Activated CD8-positive, alpha-beta T cell treated with anti-CD3 and anti-CD28 coated beads, Interleukin-2, amount 10 ng/mL, durations not matched to agents 7 days and 5 days (primary cell): ENCODE measurements around the gene NOL8. TPM values are rescaled to one million over a fixed set of nuclear protein-coding genes. Genes with fewer than 3 reads are reported as not detected.

Experiments used
- ATAC-seq: fragments of 150-1000 bp; cut with Tn5 transposase; one replicate; pipeline ENCODE4 v1.10.0; 2021; ENCODE audit warnings: moderate library complexity
- CTCF ChIA-PET: fragments of 350-600 bp; sonication (Branson Sonifier 250); formaldehyde crosslinking; loops from one replicate; lab custom pipeline; 2021; ENCODE audit warnings: antibody characterized with exemption; lab: Charles Lee
- POLR2A ChIA-PET: fragments of 350-600 bp; sonication (Branson Sonifier 250); formaldehyde crosslinking; loops from one replicate; lab custom pipeline; 2021; ENCODE audit warnings: antibody characterized with exemption; lab: Charles Lee
- DNase-seq: peaks from one replicate; pipeline ENCODE4 v3.0.0-alpha.2; 2020
- H3K27ac Mint-ChIP-seq: one replicate; pipeline ENCODE4 v1.8.0; 2021; ENCODE audit warnings: mild to moderate bottlenecking, mixed read lengths
- H3K27me3 Mint-ChIP-seq: one replicate; pipeline ENCODE4 v1.8.0; 2021; ENCODE audit warnings: low read depth, mixed read lengths
- H3K36me3 Mint-ChIP-seq: one replicate; pipeline ENCODE4 v1.8.0; 2021; ENCODE audit warnings: low read depth, mixed read lengths
- H3K4me1 Mint-ChIP-seq: one replicate; pipeline ENCODE4 v1.8.0; 2021; ENCODE audit warnings: low read depth, mixed read lengths
- H3K4me3 Mint-ChIP-seq: one replicate; pipeline ENCODE4 v1.8.0; 2021; ENCODE audit warnings: mild to moderate bottlenecking, mixed read lengths
- H3K9me3 Mint-ChIP-seq: one replicate; pipeline ENCODE4 v1.8.0; 2022; ENCODE audit warnings: mixed read lengths; ENCODE audit not compliant: insufficient read depth
- total RNA-seq, 2 experiments: library from RNA; stranded (reverse); gene quantifications; one replicate each; pipeline ENCODE4 v1.2.3, GENCODE V29; 2021

The NOL8 gene
- total RNA-seq, 2 experiments from 2014 or later: 51.7 to 55.3 TPM

- Mint-ChIP-seq H3K36me3 (peaks cover 56% of the 10 kb centered on the region), H3K4me1 (peaks cover 56% of the 10 kb centered on the region), H3K9me3 (no peaks in the 10 kb centered on the region), H3K4me3 (peak overlapping the region; percentile 95), H3K27ac (no peak overlapping the region), H3K27me3 (no peaks in the 10 kb centered on the region)
- ATAC-seq (no peak), DNase-seq (no peak)
- ChIA-PET CTCF (interaction anchor here (1.4 to 3.5 kb wide), 5 partner anchors 10 to 152 kb away, joined by 4 to 14 read pairs (median 11); partner anchors contain the start of genes CENPP and NOL8), POLR2A (interaction anchor here (1.3 kb wide), 1 partner anchor 34 kb away, joined by 4 read pairs; the partner anchor contains the start of gene CENPP)
Measured at GRCh38 chr9:92291577-92291976, 33.6 kb downstream of the NOL8 start.

- H3K9me3 Mint-ChIP-seq: no peaks in the 10 kb centered on the region
- H3K36me3 Mint-ChIP-seq: peaks cover 54% of the 10 kb centered on the region
- ATAC-seq (no peak), DNase-seq (no peak)
- CTCF ChIA-PET: interaction anchor here (1.8 to 3.5 kb wide), 4 partner anchors 11 to 151 kb away, joined by 4 to 14 read pairs (median 12); partner anchors contain the start of genes CENPP and NOL8
- H3K4me1 Mint-ChIP-seq: peaks cover 52% of the 10 kb centered on the region
- no peaks in the 10 kb centered on the region for H3K27me3 Mint-ChIP-seq
- peak overlapping the region; percentile 21 for H3K27ac Mint-ChIP-seq
- peak overlapping the region; percentile 14 for H3K4me3 Mint-ChIP-seq
- POLR2A ChIA-PET: interaction anchor here (1.3 kb wide), 2 partner anchors 35 to 175 kb away, joined by 3 to 4 read pairs; partner anchors contain the start of gene CENPP
Measured at GRCh38 chr9:92290785-92291429, 34.2 kb downstream of the NOL8 start.

GRCh38 chr9:92289708-92290390 lies 35.3 kb downstream of the NOL8 start:
- CTCF ChIA-PET: interaction anchor here (1.2 to 3.5 kb wide), 4 partner anchors 12 to 152 kb away, joined by 3 to 14 read pairs (median 12); partner anchors contain the start of genes CENPP and NOL8
- Mint-ChIP-seq H3K4me1 (peaks cover 44% of the 10 kb centered on the region), H3K27me3 (no peaks in the 10 kb centered on the region), H3K9me3 (no peaks in the 10 kb centered on the region), H3K27ac (no peak overlapping the region), H3K4me3 (no peak overlapping the region), H3K36me3 (peaks cover 61% of the 10 kb centered on the region)
- POLR2A ChIA-PET: interaction anchor here (1.1 to 1.3 kb wide), 3 partner anchors 11 to 174 kb away, joined by 3 to 4 read pairs (median 3); partner anchors contain the start of gene NOL8
- DNase-seq: no peak
- ATAC-seq: no peak

- CTCF ChIA-PET: interaction anchor here (0.9 to 6.2 kb wide), 6 partner anchors 12 to 140 kb away, joined by 3 to 47 read pairs (median 4); no protein-coding TSS in a partner anchor
- POLR2A ChIA-PET: interaction anchor here (0.8 to 0.9 kb wide), 2 partner anchors 10 to 14 kb away, joined by 3 to 4 read pairs; partner anchors contain the start of gene IARS1
- H3K27me3 Mint-ChIP-seq: no peaks in the 10 kb centered on the region
- peaks cover 47% of the 10 kb centered on the region for H3K4me1 Mint-ChIP-seq
- H3K9me3 Mint-ChIP-seq: no peaks in the 10 kb centered on the region
- no peak overlapping the region for H3K4me3 Mint-ChIP-seq
- H3K36me3 Mint-ChIP-seq: peaks cover 68% of the 10 kb centered on the region
- H3K27ac Mint-ChIP-seq: no peak overlapping the region
- no peak for ATAC-seq
- no peak for DNase-seq
Measured at GRCh38 chr9:92279302-92279701, 45.8 kb downstream of the NOL8 start.

- Mint-ChIP-seq H3K4me1 (peaks cover 47% of the 10 kb centered on the region), H3K36me3 (peaks cover 74% of the 10 kb centered on the region), H3K27ac (peak overlapping the region; percentile 12), H3K27me3 (no peaks in the 10 kb centered on the region), H3K9me3 (no peaks in the 10 kb centered on the region), H3K4me3 (no peak overlapping the region)
- ATAC-seq (no peak), DNase-seq (no peak)
- ChIA-PET POLR2A (interaction anchor here (1.3 kb wide), 1 partner anchor 10 kb away, joined by 4 read pairs; no protein-coding TSS in a partner anchor), CTCF (interaction anchor here (1.3 to 6.2 kb wide), 4 partner anchors 11 to 139 kb away, joined by 3 to 47 read pairs (median 9); no protein-coding TSS in a partner anchor)
Measured at GRCh38 chr9:92278110-92278509, 47.0 kb downstream of the NOL8 start.

GRCh38 chr9:92276331-92277032 lies 48.7 kb downstream of the NOL8 start:
- POLR2A ChIA-PET: no interaction called here
- DNase-seq: peak; percentile 37
- peak; percentile 55 for ATAC-seq

GRCh38 chr9:92275541-92275940 lies 49.6 kb downstream of the NOL8 start:
- peak overlapping the region; percentile 32 for H3K4me3 Mint-ChIP-seq
- H3K27ac Mint-ChIP-seq: peak overlapping the region; percentile 86
- POLR2A ChIA-PET: no interaction called here
- ATAC-seq: no peak
- H3K4me1 Mint-ChIP-seq: peaks cover 42% of the 10 kb centered on the region
- no peak for DNase-seq
- CTCF ChIA-PET: interaction anchor here (6.2 kb wide), 1 partner anchor 137 kb away, joined by 47 read pairs; no protein-coding TSS in a partner anchor
- H3K9me3 Mint-ChIP-seq: no peaks in the 10 kb centered on the region
- no peaks in the 10 kb centered on the region for H3K27me3 Mint-ChIP-seq
- H3K36me3 Mint-ChIP-seq: peaks cover 79% of the 10 kb centered on the region

More at GRCh38 chr9:92276331-92277032, 48.7 kb downstream of the NOL8 start:
- peaks cover 42% of the 10 kb centered on the region for H3K4me1 Mint-ChIP-seq
- H3K4me3 Mint-ChIP-seq: peak overlapping the region; percentile 32
- CTCF ChIA-PET: interaction anchor here (1.3 to 6.2 kb wide), 3 partner anchors 15 to 137 kb away, joined by 3 to 47 read pairs (median 14); no protein-coding TSS in a partner anchor
- no peaks in the 10 kb centered on the region for H3K27me3 Mint-ChIP-seq
- no peaks in the 10 kb centered on the region for H3K9me3 Mint-ChIP-seq
- H3K36me3 Mint-ChIP-seq: peaks cover 77% of the 10 kb centered on the region
- H3K27ac Mint-ChIP-seq: peak overlapping the region; percentile 86

- ATAC-seq (no peak), DNase-seq (no peak)
- Mint-ChIP-seq H3K36me3 (peaks cover 75% of the 10 kb centered on the region), H3K27me3 (no peaks in the 10 kb centered on the region), H3K4me1 (peaks cover 7% of the 10 kb centered on the region), H3K4me3 (no peak overlapping the region), H3K9me3 (no peaks in the 10 kb centered on the region), H3K27ac (no peak overlapping the region)
- POLR2A ChIA-PET: no interaction called here
- CTCF ChIA-PET: no interaction called here
Measured at GRCh38 chr9:92270511-92270910, 54.6 kb downstream of the NOL8 start.

- Mint-ChIP-seq H3K27ac (no peak overlapping the region), H3K4me3 (no peak overlapping the region), H3K4me1 (peaks cover 3% of the 10 kb centered on the region), H3K9me3 (no peaks in the 10 kb centered on the region), H3K27me3 (no peaks in the 10 kb centered on the region), H3K36me3 (peaks cover 71% of the 10 kb centered on the region)
- POLR2A ChIA-PET: no interaction called here
- ATAC-seq (no peak), DNase-seq (no peak)
- CTCF ChIA-PET: interaction anchor here (1.0 to 2.1 kb wide), 2 partner anchors 12 to 126 kb away, joined by 4 to 10 read pairs; no protein-coding TSS in a partner anchor
Measured at GRCh38 chr9:92266486-92266885, 58.7 kb downstream of the NOL8 start.

- H3K27me3 Mint-ChIP-seq: no peaks in the 10 kb centered on the region
- POLR2A ChIA-PET: no interaction called here
- peaks cover 3% of the 10 kb centered on the region for H3K4me1 Mint-ChIP-seq
- peaks cover 72% of the 10 kb centered on the region for H3K36me3 Mint-ChIP-seq
- ATAC-seq (no peak), DNase-seq (no peak)
- CTCF ChIA-PET: interaction anchor here (1.0 kb wide), 1 partner anchor 14 kb away, joined by 3 read pairs; no protein-coding TSS in a partner anchor
- H3K9me3 Mint-ChIP-seq: no peaks in the 10 kb centered on the region
- no peak overlapping the region for H3K27ac Mint-ChIP-seq
- no peak overlapping the region for H3K4me3 Mint-ChIP-seq
Measured at GRCh38 chr9:92265154-92265553, 60.0 kb downstream of the NOL8 start.

GRCh38 chr9:92263131-92263530 lies 62.0 kb downstream of the NOL8 start:
- peak overlapping the region; percentile 16 for H3K27ac Mint-ChIP-seq
- H3K9me3 Mint-ChIP-seq: no peaks in the 10 kb centered on the region
- H3K4me1 Mint-ChIP-seq: peaks cover 3% of the 10 kb centered on the region
- POLR2A ChIA-PET: no interaction called here
- H3K4me3 Mint-ChIP-seq: no peak overlapping the region
- CTCF ChIA-PET: interaction anchor here (0.6 to 1.7 kb wide), 3 partner anchors 115 to 176 kb away, joined by 3 to 7 read pairs (median 3); no protein-coding TSS in a partner anchor
- peaks cover 71% of the 10 kb centered on the region for H3K36me3 Mint-ChIP-seq
- DNase-seq: no peak
- no peak for ATAC-seq
- H3K27me3 Mint-ChIP-seq: no peaks in the 10 kb centered on the region
